ENCODE measurements around the gene CHMP4B. TPM values are rescaled to one million over a fixed set of nuclear protein-coding genes. Genes with fewer than 3 reads are reported as not detected.
A peak's percentile ranks its signal among the peaks of the same experiment; 100 is the strongest.
"Not testable (repeated sequence)": the region's sequence is repeated elsewhere in the genome, so short reads cannot be mapped to it uniquely, and the experiment has no call there.

CHMP4B gene
- total RNA-seq, 5 donors from 2014 or later (not counting 1 experiment from before 2014, with no cell fraction given), result 45.1 to 64.7 (median 60.8) TPM

DNA sequence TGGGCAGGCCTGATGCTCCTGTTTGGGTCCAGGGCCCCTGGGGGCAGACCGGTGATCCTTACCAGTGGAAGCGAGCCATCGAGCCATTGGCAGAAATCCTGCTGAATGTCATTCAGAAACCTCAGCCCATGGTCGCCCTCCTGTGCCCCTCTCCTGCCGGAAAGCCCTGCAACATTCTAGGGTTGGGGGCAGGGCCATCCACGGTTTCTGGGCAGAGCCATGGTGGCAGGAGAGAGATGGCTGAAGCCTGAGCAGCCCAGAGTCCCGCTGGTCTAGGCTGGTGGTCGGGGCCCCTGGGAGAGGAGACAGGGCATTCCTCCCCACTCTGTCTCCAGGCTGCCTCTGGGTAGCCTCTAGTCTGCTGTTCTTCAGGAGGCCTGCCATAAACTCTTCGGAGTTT, 19.6 kb upstream of the CHMP4B start:
- WGBS (ENCODE audit: insufficient coverage), result 89% methylated on average over 9 of the region's 9 CpGs
- Mint-ChIP-seq H3K4me3 (no peak overlapping the region), H3K36me3 (peaks cover 18% of the 10 kb centered on the region), H3K4me1 (peaks cover 8 to 17% (median 11%) of the 10 kb centered on the region in 3 donors), H3K9me3 (no peaks in the 10 kb centered on the region), H3K27me3 (no peaks in the 10 kb centered on the region), H3K27ac (no peak overlapping the region)
- Histone ChIP-seq H3K4me3 (ENCODE audit: control insufficient read depth in 1 of 2, extremely low read depth in 1 of 2, low read length in 1 of 2) (no peak overlapping the region), H3K4me1 (ENCODE audit: control insufficient read depth in 1 of 2, extremely low read depth in 1 of 2, insufficient read depth in 2 of 2, low read length in 2 of 2) (peaks cover 2 to 13% of the 10 kb centered on the region in 2 experiments), H3K36me3 (ENCODE audit: control insufficient read depth in 2 of 2, extremely low read depth in 1 of 2, insufficient read depth in 1 of 2, low read length in 1 of 2) (peaks cover 4 to 7% of the 10 kb centered on the region in 2 donors), H3K27ac (ENCODE audit: low read length) (no peak overlapping the region), H3K9me3 (no peaks in the 10 kb centered on the region), H3K27me3 (replicated peaks in 1 of 2; ENCODE audit: control insufficient read depth in 2 of 2, extremely low read depth in 1 of 2, insufficient read depth in 2 of 2, low read length in 1 of 2) (no peaks in the 10 kb centered on the region)
- ATAC-seq (replicated peaks in 1 of 4) (no peak), DNase-seq (no peak)
- POLR2A ChIA-PET, result no interaction called here
- CTCF ChIA-PET, result interaction anchor here (0.8 to 1.9 kb wide), 2 partner anchors 123 kb away, joined by 4 to 10 read pairs; no protein-coding TSS in a partner anchor

DNA sequence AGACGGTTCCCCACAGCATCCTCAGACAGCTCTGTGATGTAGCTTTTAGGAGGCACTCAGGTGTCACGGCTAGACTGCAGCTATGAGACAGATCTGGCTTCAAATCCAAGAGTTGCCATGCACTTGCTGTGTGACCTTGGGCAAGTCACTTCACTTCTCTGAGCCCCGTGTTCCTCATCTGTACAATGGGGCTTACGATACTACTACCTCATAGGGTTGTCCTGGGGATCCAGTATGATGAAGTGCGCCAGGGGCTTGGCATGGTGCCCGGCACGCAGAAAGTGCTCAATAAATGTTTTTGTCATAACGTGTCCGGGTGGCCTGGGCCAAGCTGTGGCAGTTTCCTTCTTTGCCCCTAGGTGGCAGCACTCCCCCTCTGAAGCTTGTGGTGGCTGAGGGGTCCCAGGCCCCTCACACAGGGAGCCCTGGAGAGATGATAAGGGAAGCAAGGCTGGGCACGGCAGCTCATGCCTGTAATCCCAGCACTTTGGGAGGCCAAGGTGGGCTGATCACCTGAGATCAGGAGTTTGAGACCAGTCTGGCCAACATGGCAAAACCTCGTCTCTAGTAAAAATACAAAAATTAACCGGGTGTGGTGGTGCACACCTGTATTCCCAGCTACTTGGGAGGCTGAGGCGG, 19.1 kb upstream of the CHMP4B start:
- POLR2A ChIA-PET, result no interaction called here
- H3K4me1 Mint-ChIP-seq, result peaks cover 6 to 14% (median 8%) of the 10 kb centered on the region in 3 donors
- 76% methylated on average over 13 of the region's 13 CpGs for WGBS (ENCODE audit: insufficient coverage)

DNA sequence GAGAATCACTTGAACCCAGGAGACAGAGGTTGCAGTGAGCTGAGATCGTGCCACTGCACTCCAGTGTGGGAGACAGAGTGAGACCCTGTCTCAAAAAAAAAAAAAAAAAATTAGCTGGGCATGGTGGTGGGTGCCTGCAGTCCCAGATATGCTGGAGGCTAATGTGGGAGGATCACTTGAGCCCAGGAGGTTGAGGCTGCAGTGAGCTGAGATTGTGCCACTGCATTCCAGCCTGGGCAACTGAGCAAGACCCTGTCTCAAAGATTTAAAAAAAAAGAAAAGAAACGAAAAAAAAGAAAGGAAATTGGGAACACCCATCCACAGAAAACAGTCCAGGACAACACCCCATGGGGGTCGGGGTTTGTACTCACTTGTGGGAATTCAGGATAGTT, 18.6 kb upstream of the CHMP4B start:
- H3K27ac ChIP-seq (ENCODE audit: low read length); H3K27ac Mint-ChIP-seq: not testable (repeated sequence)

More for the DNA sequence above, 19.1 kb upstream of the CHMP4B start:
- peaks cover 2 to 13% of the 10 kb centered on the region in 2 experiments for H3K4me1 ChIP-seq (ENCODE audit: control insufficient read depth in 1 of 2, extremely low read depth in 1 of 2, insufficient read depth in 2 of 2, low read length in 2 of 2)
- Mint-ChIP-seq H3K36me3 (peaks cover 18% of the 10 kb centered on the region), H3K27ac (no peak overlapping the region), H3K4me3 (no peak overlapping the region), H3K27me3 (no peaks in the 10 kb centered on the region), H3K9me3 (no peaks in the 10 kb centered on the region)
- no peaks in the 10 kb centered on the region for H3K27me3 ChIP-seq (replicated peaks in 1 of 2; ENCODE audit: control insufficient read depth in 2 of 2, extremely low read depth in 1 of 2, insufficient read depth in 2 of 2, low read length in 1 of 2)
- H3K36me3 ChIP-seq (ENCODE audit: control insufficient read depth in 2 of 2, extremely low read depth in 1 of 2, insufficient read depth in 1 of 2, low read length in 1 of 2), result peaks cover 4 to 7% of the 10 kb centered on the region in 2 donors
- CTCF ChIA-PET, result interaction anchor here (0.6 to 1.9 kb wide), 5 partner anchors 9 to 1754 kb away, joined by 4 to 10 read pairs (median 4); no protein-coding TSS in a partner anchor
- DNase-seq (peak in 30 of 35 experiments; percentile 8 to 67 (median 34)), ATAC-seq (replicated peaks in 1 of 4) (peak in 3 of 4 experiments; percentile 60 to 69 (median 62))
- no peak overlapping the region for H3K27ac ChIP-seq (ENCODE audit: low read length)
- no peak overlapping the region for H3K4me3 ChIP-seq (ENCODE audit: control insufficient read depth in 1 of 2, extremely low read depth in 1 of 2, low read length in 1 of 2)
- no peaks in the 10 kb centered on the region for H3K9me3 ChIP-seq

DNA sequence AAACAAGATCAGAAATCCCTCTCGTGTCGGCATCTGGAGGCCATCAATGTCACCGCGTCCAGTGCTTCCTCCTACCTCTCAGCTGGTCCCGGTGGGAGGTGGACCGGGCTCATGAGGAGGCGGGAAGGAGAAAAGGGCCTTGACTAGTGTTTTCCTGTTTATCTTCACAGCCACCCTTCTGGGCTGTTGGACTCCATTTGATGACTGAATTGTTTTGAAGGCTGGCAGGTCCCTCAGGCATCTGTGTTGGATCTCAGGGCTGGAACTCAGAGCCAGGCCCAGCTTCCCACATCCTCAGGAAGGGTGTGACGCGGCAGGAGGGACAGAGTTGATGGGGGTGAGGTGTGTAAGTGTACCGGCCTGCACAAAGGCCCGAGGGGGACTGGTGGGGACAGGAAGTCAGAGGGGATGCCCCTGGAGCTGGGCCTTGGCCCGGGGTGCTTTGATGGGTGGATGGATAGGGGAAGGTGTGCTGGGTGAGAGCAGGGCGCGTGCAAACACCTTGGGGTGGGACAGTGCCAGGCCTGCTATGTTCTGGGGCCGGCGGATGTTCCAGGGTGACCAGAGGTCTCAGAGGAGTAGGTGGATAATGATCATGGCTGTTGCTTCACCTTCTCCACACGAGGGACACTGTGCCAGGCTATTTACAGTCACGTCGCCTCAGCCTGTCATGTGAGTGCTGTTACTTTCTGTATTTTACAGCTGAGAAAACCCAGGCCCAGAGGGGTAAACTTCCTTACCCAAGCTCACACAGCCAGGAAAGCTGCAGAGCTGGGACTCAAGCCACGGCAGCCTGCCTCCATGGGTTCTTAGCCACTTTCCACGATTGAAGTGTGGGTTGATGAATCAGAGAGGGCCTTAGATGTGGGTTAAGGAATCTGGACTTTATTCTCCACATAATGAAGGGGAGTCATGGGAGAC, 17.9 kb upstream of the CHMP4B start:
- 73% methylated on average over 13 of the region's 21 CpGs for WGBS (ENCODE audit: insufficient coverage)
- Histone ChIP-seq H3K4me1 (ENCODE audit: control insufficient read depth in 1 of 2, extremely low read depth in 1 of 2, insufficient read depth in 2 of 2, low read length in 2 of 2) (peaks cover 0 to 6% of the 10 kb centered on the region in 2 experiments), H3K27ac (ENCODE audit: low read length) (no peak overlapping the region), H3K9me3 (no peaks in the 10 kb centered on the region), H3K27me3 (replicated peaks in 1 of 2; ENCODE audit: control insufficient read depth in 2 of 2, extremely low read depth in 1 of 2, insufficient read depth in 2 of 2, low read length in 1 of 2) (no peaks in the 10 kb centered on the region), H3K36me3 (ENCODE audit: control insufficient read depth in 2 of 2, extremely low read depth in 1 of 2, insufficient read depth in 1 of 2, low read length in 1 of 2) (peaks cover 4 to 7% of the 10 kb centered on the region in 2 donors), H3K4me3 (ENCODE audit: control insufficient read depth in 1 of 2, extremely low read depth in 1 of 2, low read length in 1 of 2) (no peak overlapping the region)
- H3K27me3 Mint-ChIP-seq, result no peaks in the 10 kb centered on the region
- no peaks in the 10 kb centered on the region for H3K9me3 Mint-ChIP-seq
- ChIA-PET CTCF (interaction anchor here (0.6 to 1.9 kb wide), 5 partner anchors 26 to 1756 kb away, joined by 3 to 10 read pairs (median 4); no protein-coding TSS in a partner anchor), POLR2A (no interaction called here)
- peaks cover 0 to 6% (median 0%) of the 10 kb centered on the region in 3 donors for H3K4me1 Mint-ChIP-seq
- no peak for ATAC-seq (replicated peaks in 1 of 4)
- H3K4me3 Mint-ChIP-seq, result no peak overlapping the region
- H3K36me3 Mint-ChIP-seq, result peaks cover 18% of the 10 kb centered on the region
- peak overlapping the region in 1 of 2 donors; percentile 44 for H3K27ac Mint-ChIP-seq
- DNase-seq, result no peak

More for the DNA sequence above, 18.6 kb upstream of the CHMP4B start:
- Mint-ChIP-seq H3K4me1 (peaks cover under 1 to 10% (median 3%) of the 10 kb centered on the region in 3 donors), H3K36me3 (peaks cover 18% of the 10 kb centered on the region)
- POLR2A ChIA-PET; H3K4me3 Mint-ChIP-seq; H3K9me3 ChIP-seq; DNase-seq; H3K9me3 Mint-ChIP-seq; H3K4me3 ChIP-seq (ENCODE audit: control insufficient read depth in 1 of 2, extremely low read depth in 1 of 2, low read length in 1 of 2); H3K4me1 ChIP-seq (ENCODE audit: control insufficient read depth in 1 of 2, extremely low read depth in 1 of 2, insufficient read depth in 2 of 2, low read length in 2 of 2); H3K36me3 ChIP-seq (ENCODE audit: control insufficient read depth in 2 of 2, extremely low read depth in 1 of 2, insufficient read depth in 1 of 2, low read length in 1 of 2); H3K27me3 Mint-ChIP-seq; H3K27me3 ChIP-seq (replicated peaks in 1 of 2; ENCODE audit: control insufficient read depth in 2 of 2, extremely low read depth in 1 of 2, insufficient read depth in 2 of 2, low read length in 1 of 2); ATAC-seq (replicated peaks in 1 of 4): not testable (repeated sequence)
- 86% methylated on average over 2 of the region's 3 CpGs for WGBS (ENCODE audit: insufficient coverage)
- CTCF ChIA-PET, result interaction anchor here (0.6 to 1.9 kb wide), 7 partner anchors 9 to 1755 kb away, joined by 3 to 10 read pairs (median 4); no protein-coding TSS in a partner anchor

DNA sequence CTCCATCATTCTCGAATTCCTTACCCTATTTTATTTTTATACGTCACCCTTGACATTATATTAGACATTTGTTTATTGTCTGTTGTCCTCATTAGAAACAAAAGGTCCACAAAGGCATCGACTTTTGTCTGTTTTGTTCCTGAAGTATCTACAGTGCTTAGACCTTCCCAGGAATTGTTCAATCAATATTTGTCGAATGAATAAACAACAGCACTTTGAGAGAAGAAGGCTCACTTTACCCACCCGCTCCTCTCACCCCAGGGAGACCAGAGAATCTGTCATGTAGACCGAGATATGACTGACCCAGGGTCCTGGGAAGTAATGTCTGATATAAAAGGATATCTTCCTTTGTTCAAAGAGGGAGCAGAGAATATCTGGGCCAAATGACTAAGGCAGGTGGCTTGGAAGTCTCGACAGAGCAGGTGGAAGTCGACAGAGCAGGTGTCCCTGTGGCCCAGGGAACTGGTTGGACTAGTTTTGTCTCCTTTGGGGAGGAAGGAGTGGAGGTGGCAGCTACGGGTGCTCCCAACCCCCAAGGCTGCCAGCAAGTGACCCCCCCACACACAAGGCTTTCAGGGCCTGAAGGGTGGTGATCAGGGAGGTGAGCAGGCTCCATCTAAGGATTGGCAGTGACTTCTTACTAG, 14.8 kb upstream of the CHMP4B start:
- no peak overlapping the region for H3K4me3 ChIP-seq (ENCODE audit: control insufficient read depth in 1 of 2, extremely low read depth in 1 of 2, low read length in 1 of 2)
- ChIA-PET CTCF (no interaction called here), POLR2A (no interaction called here)
- no peaks in the 10 kb centered on the region for H3K9me3 Mint-ChIP-seq
- ATAC-seq (replicated peaks in 1 of 4) (no peak), DNase-seq (no peak)
- H3K36me3 Mint-ChIP-seq, result peaks cover 2% of the 10 kb centered on the region
- peaks cover 0 to 6% of the 10 kb centered on the region in 2 experiments for H3K4me1 ChIP-seq (ENCODE audit: control insufficient read depth in 1 of 2, extremely low read depth in 1 of 2, insufficient read depth in 2 of 2, low read length in 2 of 2)
- WGBS (ENCODE audit: insufficient coverage), result 88% methylated on average over 2 of the region's 9 CpGs
- no peaks in the 10 kb centered on the region for H3K27me3 Mint-ChIP-seq
- no peak overlapping the region for H3K27ac ChIP-seq (ENCODE audit: low read length)
- no peaks in the 10 kb centered on the region for H3K27me3 ChIP-seq (replicated peaks in 1 of 2; ENCODE audit: control insufficient read depth in 2 of 2, extremely low read depth in 1 of 2, insufficient read depth in 2 of 2, low read length in 1 of 2)
- peaks cover 0 to 4% (median 0%) of the 10 kb centered on the region in 3 donors for H3K4me1 Mint-ChIP-seq
- H3K4me3 Mint-ChIP-seq, result no peak overlapping the region
- H3K27ac Mint-ChIP-seq, result no peak overlapping the region
- peaks cover 0 to 2% of the 10 kb centered on the region in 2 donors for H3K36me3 ChIP-seq (ENCODE audit: control insufficient read depth in 2 of 2, extremely low read depth in 1 of 2, insufficient read depth in 1 of 2, low read length in 1 of 2)
- no peaks in the 10 kb centered on the region for H3K9me3 ChIP-seq
